Gastrocnemius medialis (tissue), 4 donors: ENCODE results near the gene ICAM4. TPM values are rescaled to one million over a fixed set of nuclear protein-coding genes. Genes with fewer than 3 reads are reported as not detected.

Experiments
- ATAC-seq, 2 donors: fragments of 150-250 bp; one replicate each; pipeline ENCODE4 v1.9.1; 2016
- DNase-seq, 2 donors: peaks; one replicate each; pipeline ENCODE4 v3.0.0-alpha.2; 2019
- H3K27ac ChIP-seq, 4 donors: fragments of 200-600 bp; sonication (generic); 1 replicate in 1 of 4; 2 replicates in 3 of 4; pipeline ENCODE4 v1.5.1; 2016 to 2018; ENCODE audit warnings: mild to moderate bottlenecking in 2 of 4, moderate library complexity in 1 of 4
- H3K27me3 ChIP-seq, 3 donors: fragments of 200-600 bp; sonication (generic) in 2 of 3; 1 replicate in 1 of 3; 2 replicates in 2 of 3; pipeline versions ENCODE4 v1.5.1 to v1.6.0; 2016 to 2019; ENCODE audit warnings: mild to moderate bottlenecking in 1 of 3, moderate library complexity in 1 of 3
- H3K36me3 ChIP-seq, 2 donors: fragments of 200-600 bp; sonication (generic) in 1 of 2; one replicate each; pipeline ENCODE4 v1.5.1; 2017 to 2018
- H3K4me1 ChIP-seq, 2 donors: fragments of 200-600 bp; sonication (generic) in 1 of 2; one replicate each; pipeline ENCODE4 v1.5.1; 2016 to 2017; ENCODE audit warnings: mild to moderate bottlenecking in 2 of 2
- H3K4me3 ChIP-seq, 4 donors: fragments of 200-600 bp; sonication (generic) in 3 of 4; 1 replicate in 1 of 4; 2 replicates in 3 of 4; pipeline ENCODE4 v1.5.1; 2016 to 2019; ENCODE audit warnings: mild to moderate bottlenecking in 2 of 4
- H3K9me3 ChIP-seq, 3 donors: fragments of 200-600 bp; sonication (generic) in 2 of 3; 1 replicate in 1 of 3; 2 replicates in 2 of 3; pipeline ENCODE4 v1.5.1; 2016 to 2019
- CTCF ChIP-seq, 5 experiments: fragments of 450-650 bp in 3 of 5; fragments of 200-600 bp in 2 of 5; sonication (generic) in 2 of 5; IDR thresholded peaks in 4 of 5; conservative IDR thresholded peaks in 1 of 5; 1 replicate in 4 of 5; 2 replicates in 1 of 5; pipeline ENCODE4 v1.5.1; 2016 to 2019; ENCODE audit warnings: antibody characterized with exemption in 5 of 5, mild to moderate bottlenecking in 3 of 5, moderate library complexity in 3 of 5
- POLR2A ChIP-seq, 2 donors: fragments of 450-650 bp; IDR thresholded peaks; one replicate each; pipeline ENCODE4 v1.6.1; 2017; ENCODE audit warnings: antibody characterized with exemption in 2 of 2, mild to moderate bottlenecking in 2 of 2, moderate library complexity in 2 of 2
- in situ Hi-C, 4 donors: fragments of 200-750 bp; cut with MboI; loops; one replicate each; pipeline versions ENCODE4 v1.15.0 to v1.8.0; 2017; ENCODE audit warnings: low sequenced_read_pairs in 4 of 4
- intact Hi-C: fragments of 100-400 bp; cut with DNase I; formaldehyde crosslinking; loops from one replicate; pipeline ENCODE4 v1.15.1; 2023; ENCODE audit warnings: low total_unique reads
- total RNA-seq, 4 donors: library from RNA; depleted of rRNA; stranded (reverse); fragments of >200 nt; gene quantifications; one replicate each; pipeline versions ENCODE4 v1.1.0 to v1.2.3, GENCODE V29; 2016

The ICAM4 gene
- total RNA-seq, 4 donors from 2014 or later, result not detected

- peaks cover 0 to 41% of the 10 kb centered on the region in 2 donors for H3K36me3 ChIP-seq
- no peak overlapping the region for H3K27ac ChIP-seq
- intact Hi-C loops, result no loop called here
- in situ Hi-C loops, result no loop called here
- H3K27me3 ChIP-seq, result no peaks in the 10 kb centered on the region
- H3K9me3 ChIP-seq, result no peaks in the 10 kb centered on the region
- H3K4me1 ChIP-seq, result no peaks in the 10 kb centered on the region
- TF ChIP-seq POLR2A (IDR thresholded peaks at IDR 0.05) (no peak), CTCF (IDR thresholded peaks at IDR 0.05 in 4 of 5, conservative IDR thresholded peaks at IDR 0.05 in 1 of 5) (no peak)
- H3K4me3 ChIP-seq, result no peak overlapping the region
- no peak for ATAC-seq
- no peak for DNase-seq
Observed at GRCh38 chr19:10260141-10260584, 26.6 kb upstream of the ICAM4 start.

GRCh38 chr19:10262771-10263170 is 24.0 kb upstream of the ICAM4 start:
- TF ChIP-seq POLR2A (IDR thresholded peaks at IDR 0.05) (no peak), CTCF (IDR thresholded peaks at IDR 0.05 in 4 of 5, conservative IDR thresholded peaks at IDR 0.05 in 1 of 5) (no peak)
- no peak for DNase-seq
- Histone ChIP-seq H3K27ac (no peak overlapping the region), H3K4me3 (no peak overlapping the region), H3K36me3 (peaks cover 0 to 17% of the 10 kb centered on the region in 2 donors), H3K9me3 (no peaks in the 10 kb centered on the region), H3K27me3 (no peaks in the 10 kb centered on the region), H3K4me1 (no peaks in the 10 kb centered on the region)
- intact Hi-C loops (no loop called here), in situ Hi-C loops (no loop called here)
- no peak for ATAC-seq

- intact Hi-C loops, result no loop called here
- TF ChIP-seq POLR2A (IDR thresholded peaks at IDR 0.05) (no peak), CTCF (IDR thresholded peaks at IDR 0.05 in 4 of 5, conservative IDR thresholded peaks at IDR 0.05 in 1 of 5) (no peak)
- Histone ChIP-seq H3K27me3 (peaks cover 7 to 24% (median 18%) of the 10 kb centered on the region in 3 donors), H3K36me3 (no peaks in the 10 kb centered on the region), H3K4me3 (no peak overlapping the region), H3K9me3 (no peaks in the 10 kb centered on the region), H3K27ac (no peak overlapping the region), H3K4me1 (peaks cover 5 to 21% of the 10 kb centered on the region in 2 donors)
- DNase-seq, result no peak
- ATAC-seq, result no peak
- in situ Hi-C loops, result loop anchor here (5.0 kb wide), 1 partner anchor 121 kb away; no protein-coding TSS in a partner anchor
Observed at GRCh38 chr19:10266706-10267105, 20.0 kb upstream of the ICAM4 start.

GRCh38 chr19:10268071-10268470 is 18.7 kb upstream of the ICAM4 start:
- peak in 1 of 2 donors; percentile 26 for ATAC-seq
- peaks cover 5 to 21% of the 10 kb centered on the region in 2 donors for H3K4me1 ChIP-seq

More at GRCh38 chr19:10268071-10268470, 18.7 kb upstream of the ICAM4 start:
- H3K27ac ChIP-seq, result peak overlapping the region; percentile 38 to 84 (median 63)
- intact Hi-C loops, result no loop called here
- H3K9me3 ChIP-seq, result no peaks in the 10 kb centered on the region
- no peak for DNase-seq
- TF ChIP-seq POLR2A (IDR thresholded peaks at IDR 0.05), result no peak
- TF ChIP-seq CTCF (IDR thresholded peaks at IDR 0.05 in 4 of 5, conservative IDR thresholded peaks at IDR 0.05 in 1 of 5), result no peak
- in situ Hi-C loops, result loop anchor here (5.0 kb wide), 1 partner anchor 119 kb away; no protein-coding TSS in a partner anchor
- no peaks in the 10 kb centered on the region for H3K36me3 ChIP-seq
- H3K27me3 ChIP-seq, result peaks cover 7 to 24% (median 18%) of the 10 kb centered on the region in 3 donors
- H3K4me3 ChIP-seq, result no peak overlapping the region
